NCI-H226 (cell line): ENCODE data around the gene QPRT.
"Not testable (repeated sequence)": the region's sequence is repeated elsewhere in the genome, so short reads cannot be mapped to it uniquely, and the experiment has no call there.

Source experiments
- DNase-seq: peaks from one replicate; pipeline ENCODE4 v3.0.0-alpha.2; 2015

QPRT gene

GRCh38 chr16:29678691-29679267, at the start of gene QPRT:
TSS of gene QPRT (plus strand) at chr16:29679180. CDS start at chr16:29679198, 18 bp downstream.
- DNase-seq = no peak

- DNase-seq = not testable (repeated sequence)
Observed at GRCh38 chr16:29629318-29629717, 49.7 kb upstream of the QPRT start.

- not testable (repeated sequence) for DNase-seq
Observed at GRCh38 chr16:29631658-29632057, 47.3 kb upstream of the QPRT start.

GRCh38 chr16:29635902-29636301, 43.1 kb upstream of the QPRT start:
- DNase-seq = not testable (repeated sequence)

- not testable (repeated sequence) for DNase-seq
Observed at GRCh38 chr16:29636368-29636767, 42.6 kb upstream of the QPRT start.

GRCh38 chr16:29638751-29639150, 40.2 kb upstream of the QPRT start:
- DNase-seq = not testable (repeated sequence)

GRCh38 chr16:29641561-29641960, 37.4 kb upstream of the QPRT start:
- DNase-seq = no peak

GRCh38 chr16:29643596-29643995, 35.4 kb upstream of the QPRT start:
- no peak for DNase-seq

GRCh38 chr16:29644338-29644857, 34.6 kb upstream of the QPRT start:
- no peak for DNase-seq

- no peak for DNase-seq
Observed at GRCh38 chr16:29644973-29645693, 33.8 kb upstream of the QPRT start.

GRCh38 chr16:29645694-29646187, 33.2 kb upstream of the QPRT start:
- no peak for DNase-seq

GRCh38 chr16:29646947-29647346, 32.0 kb upstream of the QPRT start:
- DNase-seq = no peak

GRCh38 chr16:29649588-29650494, 29.1 kb upstream of the QPRT start:
- DNase-seq = no peak

GRCh38 chr16:29650771-29651170, 28.2 kb upstream of the QPRT start:
- no peak for DNase-seq

GRCh38 chr16:29651774-29652349, 27.1 kb upstream of the QPRT start:
- no peak for DNase-seq

- no peak for DNase-seq
Observed at GRCh38 chr16:29653471-29653870, 25.5 kb upstream of the QPRT start.

- not testable (repeated sequence) for DNase-seq
Observed at GRCh38 chr16:29653890-29654289, 25.1 kb upstream of the QPRT start.

- DNase-seq = no peak
Observed at GRCh38 chr16:29656688-29657523, 22.1 kb upstream of the QPRT start.

- DNase-seq = no peak
Observed at GRCh38 chr16:29658705-29659104, 20.3 kb upstream of the QPRT start.

- no peak for DNase-seq
Observed at GRCh38 chr16:29662000-29662728, 16.8 kb upstream of the QPRT start.

- DNase-seq = no peak
Observed at GRCh38 chr16:29662729-29663015, 16.3 kb upstream of the QPRT start.
